ENCODE measurements around the gene TMCC1. TPM values are rescaled to one million over a fixed set of nuclear protein-coding genes. Genes with fewer than 3 reads are reported as not detected.

TMCC1 gene
- 10 to 100 TPM; 17.5 to 38.3 (median 23.2) TPM for total RNA-seq
- 1 to 10 TPM; 9.6 to 9.7 TPM for polyA plus RNA-seq
- long read RNA-seq, donor 1, full-length matches to known transcripts, result 3 of 18 reads
- long read RNA-seq, donor 1, partial matches to known transcripts, result 4 of 18 reads
- long read RNA-seq, donor 1, other reads (novel, unspliced or antisense), result 11 of 18 reads
- long read RNA-seq, donor 2, partial matches to known transcripts, result 1 of 11 reads
- long read RNA-seq, donor 2, other reads (novel, unspliced or antisense), result 10 of 11 reads
- long read RNA-seq, donor 3, full-length matches to known transcripts, result 2 of 11 reads
- long read RNA-seq, donor 3, partial matches to known transcripts, result 0 of 11 reads
- long read RNA-seq, donor 3, other reads (novel, unspliced or antisense), result 9 of 11 reads

GRCh38 chr3:129893581-129894070, at the start of gene TMCC1:
Gene TMCC1, minus strand, starts transcription at chr3:129893711.
- intact Hi-C loops (cut with DNase I), result no loop called here
- Histone ChIP-seq H3K4me3 (peak within 1 kb of the TSS; percentile 45 to 99 (median 88)), H3K27ac (peak within 1 kb of the TSS; percentile 76 to 96 (median 92)), H3K4me1 (peaks cover 0 to 49% (median 37%) of the 10 kb centered on the region in 12 donors), H3K36me3 (no peaks in the 10 kb centered on the region), H3K27me3 (no peaks in the 10 kb centered on the region), H3K9me3 (no peaks in the 10 kb centered on the region)
- DNase-seq, result peak; percentile 84 to 92 (median 90)
- WGBS, 4 donors, result 0 to 1% (median 0%) methylated on average over 9 to 60 of the region's 60 CpGs
- ATAC-seq, result peak; percentile 87 to 97 (median 96)
- TF ChIP-seq CTCF (IDR thresholded peaks at IDR 0.05) (no peak), POLR2A (IDR thresholded peaks at IDR 0.05) (peak in 1 of 2 donors; percentile 7)

GRCh38 chr3:129943020-129943419, 49.5 kb upstream of the TMCC1 start:
- Histone ChIP-seq H3K36me3 (no peaks in the 10 kb centered on the region), H3K27me3 (peaks cover 0 to 2% (median 0%) of the 10 kb centered on the region in 9 donors), H3K27ac (no peak overlapping the region), H3K4me1 (peaks cover 0 to 6% (median 0%) of the 10 kb centered on the region in 12 donors), H3K9me3 (peaks cover 0 to 9% (median 0%) of the 10 kb centered on the region in 12 donors), H3K4me3 (no peak overlapping the region)
- TF ChIP-seq CTCF (IDR thresholded peaks at IDR 0.05) (no peak), POLR2A (IDR thresholded peaks at IDR 0.05) (no peak)
- no peak for DNase-seq
- intact Hi-C loops (cut with DNase I), result loop anchor here in 9 of 10 donors (2.0 to 10.0 kb wide), 9 partner anchors 52 to 164 kb away; no protein-coding TSS in a partner anchor
- no peak for ATAC-seq
- WGBS, 4 donors, result 80 to 89% (median 84%) methylated on average over 3 of the region's 3 CpGs

GRCh38 chr3:129942296-129942695, 48.8 kb upstream of the TMCC1 start:
- H3K9me3 ChIP-seq, result peaks cover 0 to 6% (median 0%) of the 10 kb centered on the region in 12 donors
- ATAC-seq (peak; percentile 85 to 94 (median 87)), DNase-seq (peak; percentile 43 to 66 (median 57))
- peaks cover 0 to 2% (median 0%) of the 10 kb centered on the region in 9 donors for H3K27me3 ChIP-seq
- 12 to 19% (median 15%) methylated on average over 7 of the region's 7 CpGs for WGBS, 4 donors
- intact Hi-C loops (cut with DNase I), result loop anchor here in 9 of 10 donors (2.0 to 10.0 kb wide), 9 partner anchors 53 to 165 kb away; no protein-coding TSS in a partner anchor
- peaks cover 0 to 3% (median 0%) of the 10 kb centered on the region in 12 donors for H3K4me1 ChIP-seq
- no peak overlapping the region for H3K27ac ChIP-seq
- H3K36me3 ChIP-seq, result no peaks in the 10 kb centered on the region
- no peak overlapping the region for H3K4me3 ChIP-seq
- TF ChIP-seq POLR2A (IDR thresholded peaks at IDR 0.05) (no peak), CTCF (IDR thresholded peaks at IDR 0.05) (peak; percentile 62 to 76 (median 69))

- no peak overlapping the region for H3K4me3 ChIP-seq
- H3K36me3 ChIP-seq, result no peaks in the 10 kb centered on the region
- no peaks in the 10 kb centered on the region for H3K9me3 ChIP-seq
- peaks cover 0 to 2% (median 0%) of the 10 kb centered on the region in 9 donors for H3K27me3 ChIP-seq
- ATAC-seq (no peak), DNase-seq (no peak)
- no peak overlapping the region for H3K27ac ChIP-seq
- TF ChIP-seq CTCF (IDR thresholded peaks at IDR 0.05) (no peak), POLR2A (IDR thresholded peaks at IDR 0.05) (no peak)
- 80 to 88% (median 87%) methylated on average over 3 of the region's 3 CpGs for WGBS, 4 donors
- intact Hi-C loops (cut with DNase I), result loop anchor here in 7 of 10 donors (5.0 to 10.0 kb wide), 6 partner anchors 55 to 167 kb away; no protein-coding TSS in a partner anchor
- peaks cover 0 to 7% (median 0%) of the 10 kb centered on the region in 12 donors for H3K4me1 ChIP-seq
These were observed 46.6 kb upstream of the TMCC1 start for GRCh38 chr3:129940086-129940485.
